ENCODE data around the gene PRM1. TPM values are rescaled to one million over a fixed set of nuclear protein-coding genes. Genes with fewer than 3 reads are reported as not detected.

The PRM1 gene
- total RNA-seq, 1 donor from 2014 or later: not detected

DNA sequence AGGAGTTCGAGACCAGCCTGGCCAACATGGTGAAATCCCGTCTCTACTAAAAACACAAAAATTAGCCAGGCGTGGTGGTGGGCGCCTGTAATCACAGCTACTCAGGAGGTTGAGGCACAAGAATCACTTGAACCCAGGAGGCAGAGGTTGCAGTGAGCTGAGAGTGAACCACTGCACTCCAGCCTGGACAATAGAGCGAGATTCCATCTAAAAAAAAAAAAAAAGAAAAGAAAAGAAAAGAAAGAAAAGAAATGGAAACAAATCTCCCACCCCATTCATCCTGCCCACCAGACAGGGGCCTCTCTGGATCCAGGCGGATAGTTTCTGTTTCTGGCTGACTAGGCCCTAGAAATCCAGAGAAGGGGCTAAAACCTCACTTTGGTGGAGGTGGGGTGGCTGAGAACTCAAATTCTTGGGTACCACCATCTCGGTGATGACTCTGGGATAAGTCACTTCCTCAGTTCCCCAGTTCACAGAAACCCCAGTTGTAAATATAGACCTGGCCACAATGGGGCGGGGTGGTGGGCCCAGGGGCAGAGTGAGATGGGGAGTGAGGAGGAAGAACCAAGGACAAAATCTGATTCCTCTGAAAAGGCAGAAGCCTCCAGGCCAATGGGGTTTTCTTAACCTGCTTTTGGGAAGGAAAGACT lies 47.3 kb downstream of the PRM1 start:
- Mint-ChIP-seq H3K4me3 (ENCODE audit: unreplicated experiment) (no peak overlapping the region), H3K27ac (ENCODE audit: unreplicated experiment) (no peak overlapping the region), H3K4me1 (ENCODE audit: low read depth, unreplicated experiment) (no peaks in the 10 kb centered on the region), H3K36me3 (ENCODE audit: low read depth, unreplicated experiment) (no peaks in the 10 kb centered on the region), H3K27me3 (ENCODE audit: low read depth, unreplicated experiment) (peaks cover 18% of the 10 kb centered on the region), H3K9me3 (ENCODE audit: unreplicated experiment) (no peaks in the 10 kb centered on the region)
- H4K20me1 ChIP-seq (ENCODE audit: insufficient read depth, low read length): no peaks in the 10 kb centered on the region
- FAIRE-seq (no peak), DNase-seq (ENCODE audit: low read depth) (no peak)
- no peaks in the 10 kb centered on the region for H3K9me3 ChIP-seq (ENCODE audit: insufficient read depth, low read depth, low read length)
- H3K4me1 ChIP-seq (ENCODE audit: insufficient read depth, low read length): no peaks in the 10 kb centered on the region
- H3K9ac ChIP-seq (ENCODE audit: low read length): no peak overlapping the region
- no peak for TF ChIP-seq EZH2 (IDR thresholded peaks at IDR 0.05; ENCODE audit: insufficient read depth, low read length)
- TF ChIP-seq, protein P1, sequence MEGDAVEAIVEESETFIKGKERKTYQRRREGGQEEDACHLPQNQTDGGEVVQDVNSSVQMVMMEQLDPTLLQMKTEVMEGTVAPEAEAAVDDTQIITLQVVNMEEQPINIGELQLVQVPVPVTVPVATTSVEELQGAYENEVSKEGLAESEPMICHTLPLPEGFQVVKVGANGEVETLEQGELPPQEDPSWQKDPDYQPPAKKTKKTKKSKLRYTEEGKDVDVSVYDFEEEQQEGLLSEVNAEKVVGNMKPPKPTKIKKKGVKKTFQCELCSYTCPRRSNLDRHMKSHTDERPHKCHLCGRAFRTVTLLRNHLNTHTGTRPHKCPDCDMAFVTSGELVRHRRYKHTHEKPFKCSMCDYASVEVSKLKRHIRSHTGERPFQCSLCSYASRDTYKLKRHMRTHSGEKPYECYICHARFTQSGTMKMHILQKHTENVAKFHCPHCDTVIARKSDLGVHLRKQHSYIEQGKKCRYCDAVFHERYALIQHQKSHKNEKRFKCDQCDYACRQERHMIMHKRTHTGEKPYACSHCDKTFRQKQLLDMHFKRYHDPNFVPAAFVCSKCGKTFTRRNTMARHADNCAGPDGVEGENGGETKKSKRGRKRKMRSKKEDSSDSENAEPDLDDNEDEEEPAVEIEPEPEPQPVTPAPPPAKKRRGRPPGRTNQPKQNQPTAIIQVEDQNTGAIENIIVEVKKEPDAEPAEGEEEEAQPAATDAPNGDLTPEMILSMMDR (IDR thresholded peaks at IDR 0.05; ENCODE audit: insufficient read depth, low read depth, low read length): no peak
- no peaks in the 10 kb centered on the region for H3K36me3 ChIP-seq (ENCODE audit: insufficient read depth, low read length)
- no peak overlapping the region for H2AFZ ChIP-seq (ENCODE audit: low read depth, low read length)
- H3K79me2 ChIP-seq (ENCODE audit: insufficient read depth, low read length): no peaks in the 10 kb centered on the region
- no peak overlapping the region for H3K4me2 ChIP-seq (ENCODE audit: low read length)
- no peak overlapping the region for H3K4me3 ChIP-seq (ENCODE audit: insufficient read depth, low read depth, low read length)
- H3K27ac ChIP-seq (ENCODE audit: low read depth, low read length): no peak overlapping the region
- no peaks in the 10 kb centered on the region for H3K27me3 ChIP-seq (ENCODE audit: insufficient read depth, low read length)

DNA sequence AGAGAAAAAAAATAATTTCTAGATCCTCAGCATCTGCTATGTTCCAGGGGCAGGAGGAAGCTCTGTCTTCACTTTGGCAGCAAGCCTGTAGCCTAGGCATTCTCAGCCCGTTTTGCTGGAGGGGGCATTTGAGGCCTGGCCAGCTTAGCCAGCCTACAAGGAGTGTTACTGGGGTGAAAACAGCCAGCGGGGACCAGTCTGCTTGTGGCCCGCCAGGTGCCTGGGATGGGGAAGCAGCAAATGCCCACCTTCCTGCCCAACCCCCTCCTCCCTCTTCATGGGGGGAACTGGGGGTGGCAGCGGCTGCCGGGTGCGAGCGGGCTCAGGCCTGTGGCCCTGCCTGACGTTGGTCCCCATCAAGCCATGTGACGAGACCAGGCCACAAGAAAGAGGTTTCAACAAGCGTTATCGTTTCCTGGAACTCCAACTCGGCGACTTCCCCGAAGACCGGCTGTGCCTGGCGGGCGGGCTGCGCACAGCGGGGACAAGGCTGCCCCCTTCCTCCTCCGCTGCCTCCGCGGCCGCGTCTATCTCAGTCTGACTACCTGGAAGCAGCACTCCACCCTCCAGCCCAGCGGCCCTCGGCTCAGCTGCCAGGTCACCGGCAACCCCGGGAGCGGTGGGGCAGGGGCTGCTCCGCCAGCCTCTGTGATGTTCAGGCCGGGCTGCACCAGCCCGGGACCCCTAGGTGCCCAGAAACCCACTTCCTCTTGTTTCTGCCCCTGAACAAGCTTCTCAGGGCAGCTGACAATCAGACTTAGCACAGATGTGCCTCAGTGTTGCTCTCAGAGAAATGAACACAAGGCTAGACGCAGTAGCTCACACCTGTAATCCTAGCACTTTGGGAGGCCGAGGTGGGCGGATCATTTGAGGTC lies 48.0 kb downstream of the PRM1 start:
- H3K4me1 Mint-ChIP-seq (ENCODE audit: low read depth, unreplicated experiment): no peaks in the 10 kb centered on the region
- Histone ChIP-seq H3K27me3 (ENCODE audit: insufficient read depth, low read length) (no peaks in the 10 kb centered on the region), H3K9ac (ENCODE audit: low read length) (no peak overlapping the region), H3K4me2 (ENCODE audit: low read length) (no peak overlapping the region), H3K4me1 (ENCODE audit: insufficient read depth, low read length) (no peaks in the 10 kb centered on the region), H4K20me1 (ENCODE audit: insufficient read depth, low read length) (no peaks in the 10 kb centered on the region), H3K9me3 (ENCODE audit: insufficient read depth, low read depth, low read length) (no peaks in the 10 kb centered on the region), H3K79me2 (ENCODE audit: insufficient read depth, low read length) (no peaks in the 10 kb centered on the region), H3K36me3 (ENCODE audit: insufficient read depth, low read length) (no peaks in the 10 kb centered on the region), H3K4me3 (ENCODE audit: insufficient read depth, low read depth, low read length) (no peak overlapping the region), H3K27ac (ENCODE audit: low read depth, low read length) (no peak overlapping the region), H2AFZ (ENCODE audit: low read depth, low read length) (peak overlapping the region; percentile 47)
- no peak overlapping the region for H3K27ac Mint-ChIP-seq (ENCODE audit: unreplicated experiment)
- H3K27me3 Mint-ChIP-seq (ENCODE audit: low read depth, unreplicated experiment): peaks cover 25% of the 10 kb centered on the region
- no peaks in the 10 kb centered on the region for H3K9me3 Mint-ChIP-seq (ENCODE audit: unreplicated experiment)
- FAIRE-seq (no peak), DNase-seq (ENCODE audit: low read depth) (no peak)
- no peaks in the 10 kb centered on the region for H3K36me3 Mint-ChIP-seq (ENCODE audit: low read depth, unreplicated experiment)
- no peak overlapping the region for H3K4me3 Mint-ChIP-seq (ENCODE audit: unreplicated experiment)
- TF ChIP-seq EZH2 (IDR thresholded peaks at IDR 0.05; ENCODE audit: insufficient read depth, low read length): no peak
- TF ChIP-seq, protein P1 (IDR thresholded peaks at IDR 0.05; ENCODE audit: insufficient read depth, low read depth, low read length): no peak

All from astrocyte (in vitro differentiated cells and primary cell).